Liver (tissue), 9 donors: ENCODE measurements around the gene DLAT. TPM values are rescaled to one million over a fixed set of nuclear protein-coding genes. Genes with fewer than 3 reads are reported as not detected.

Source experiments
- DNase-seq: peaks from one replicate; pipeline ENCODE4 v3.0.0-alpha.2; 2017; ENCODE audit warnings: low spot score
- H3K27ac ChIP-seq, 2 donors: one replicate each; pipeline ENCODE4 v1.7.0; 2013; ENCODE audit warnings: inconsistent platforms in 2 of 2, low read length in 2 of 2, control low read depth in 1 of 2, low read depth in 1 of 2, mild to moderate bottlenecking in 1 of 2
- H3K27me3 ChIP-seq, 4 donors: one replicate each; pipeline versions ENCODE4 v1.6.1 to v1.7.0; 2013; ENCODE audit warnings: low read length in 3 of 4, inconsistent platforms in 1 of 4, mild to moderate bottlenecking in 1 of 4, moderate library complexity in 1 of 4; ENCODE audit not compliant: control insufficient read depth in 4 of 4, insufficient read depth in 4 of 4
- H3K36me3 ChIP-seq, 4 donors: one replicate each; pipeline versions ENCODE4 v1.6.1 to v1.7.0; 2013; ENCODE audit warnings: low read length in 3 of 4, mild to moderate bottlenecking in 3 of 4, low read depth in 1 of 4, moderate library complexity in 1 of 4; ENCODE audit not compliant: control insufficient read depth in 4 of 4, insufficient read depth in 3 of 4
- H3K4me1 ChIP-seq, 4 donors: one replicate each; pipeline versions ENCODE4 v1.6.1 to v1.7.0; 2013; ENCODE audit warnings: low read length in 3 of 4, mild to moderate bottlenecking in 3 of 4, moderate library complexity in 1 of 4; ENCODE audit not compliant: control insufficient read depth in 4 of 4, insufficient read depth in 4 of 4
- H3K4me3 ChIP-seq, 3 donors: one replicate each; pipeline versions ENCODE4 v1.6.1 to v1.7.0; 2013; ENCODE audit warnings: low read length in 3 of 3, control low read depth in 1 of 3, low read depth in 1 of 3, mild to moderate bottlenecking in 1 of 3
- H3K9ac ChIP-seq, 2 donors: one replicate each; pipeline ENCODE4 v1.7.0; 2013; ENCODE audit warnings: low read length in 2 of 2, mild to moderate bottlenecking in 2 of 2, moderate library complexity in 2 of 2, control low read depth in 1 of 2, low read depth in 1 of 2
- H3K9me3 ChIP-seq, 4 donors: one replicate each; pipeline versions ENCODE4 v1.6.1 to v1.7.0; 2013; ENCODE audit warnings: low read length in 3 of 4; ENCODE audit not compliant: control insufficient read depth in 4 of 4
- EGR1 ChIP-seq, 2 donors: IDR thresholded peaks; 2 replicates each; pipeline ENCODE4 v1.6.1; 2016 to 2018; ENCODE audit warnings: antibody characterized with exemption in 2 of 2, low read depth in 2 of 2
- FOXA1 ChIP-seq: IDR thresholded peaks from 2 replicates; pipeline ENCODE4 v1.6.1; 2016; ENCODE audit warnings: antibody characterized with exemption
- FOXA2 ChIP-seq: IDR thresholded peaks from 2 replicates; pipeline ENCODE4 v1.6.1; 2016; ENCODE audit warnings: antibody characterized with exemption
- GABPA ChIP-seq, 2 donors: IDR thresholded peaks in 1 of 2; conservative IDR thresholded peaks in 1 of 2; 2 replicates each; pipeline ENCODE4 v1.6.1; 2016; ENCODE audit warnings: antibody characterized with exemption in 2 of 2, mild to moderate bottlenecking in 1 of 2, moderate library complexity in 1 of 2
- HNF4A ChIP-seq, 2 donors: conservative IDR thresholded peaks; 2 replicates each; pipeline ENCODE4 v1.6.1; 2016; ENCODE audit warnings: antibody characterized with exemption in 2 of 2, mild to moderate bottlenecking in 2 of 2
- HNF4G ChIP-seq: IDR thresholded peaks from 2 replicates; pipeline ENCODE4 v1.6.1; 2016; ENCODE audit warnings: antibody characterized with exemption
- JUND ChIP-seq, 2 donors: IDR thresholded peaks; 2 replicates each; pipeline ENCODE4 v1.6.1; 2016; ENCODE audit warnings: antibody characterized with exemption in 2 of 2
- NR2F2 ChIP-seq: IDR thresholded peaks from 2 replicates; pipeline ENCODE4 v1.6.1; 2016; ENCODE audit warnings: antibody characterized with exemption
- RAD21 ChIP-seq, 2 donors: IDR thresholded peaks; 2 replicates each; pipeline ENCODE4 v1.6.1; 2016; ENCODE audit warnings: antibody characterized with exemption in 2 of 2, mild to moderate bottlenecking in 2 of 2
- RXRA ChIP-seq, 2 donors: IDR thresholded peaks; 2 replicates each; pipeline ENCODE4 v1.6.1; 2017 to 2018; ENCODE audit warnings: antibody characterized with exemption in 2 of 2, mild to moderate bottlenecking in 1 of 2
- SP1 ChIP-seq: IDR thresholded peaks from 2 replicates; pipeline ENCODE4 v1.6.1; 2018; ENCODE audit warnings: antibody characterized with exemption, mild to moderate bottlenecking
- TAF1 ChIP-seq: conservative IDR thresholded peaks from 2 replicates; pipeline ENCODE4 v1.6.1; 2016; ENCODE audit warnings: antibody characterized with exemption, mild to moderate bottlenecking
- YY1 ChIP-seq: IDR thresholded peaks from 2 replicates; pipeline ENCODE4 v1.6.1; 2016; ENCODE audit warnings: antibody characterized with exemption, mild to moderate bottlenecking
- WGBS: extraction: QIAGEN DNeasy Blood & Tissue Kit; methylation state at CpG from one replicate; pipeline ENCODE4 v1.1.7; 2013; 5-methylcytosine and 5-hydroxymethylcytosine counted together
- polyA plus RNA-seq, 2 donors: library from polyadenylated mRNA; stranded (reverse) in 1 of 2; unstranded in 1 of 2; fragments of 200-250 nt in 1 of 2; fragments of >200 nt in 1 of 2; fragmentation: Nextera tagmentation in 1 of 2; extraction: Ambion mirVana in 1 of 2; gene quantifications; one replicate each; pipeline versions ENCODE4 v1.2.1 to v1.2.3, GENCODE V29; 2013 to 2015
- total RNA-seq, 2 donors: library from RNA; depleted of rRNA; stranded (reverse); fragments of >200 nt; gene quantifications; one replicate each; pipeline ENCODE4 v1.2.3, GENCODE V29; 2014
- TF ChIP-seq, protein P1 (sequence below): IDR thresholded peaks from 2 replicates; pipeline ENCODE4 v1.6.1; 2016; ENCODE audit warnings: antibody characterized with exemption, mild to moderate bottlenecking
- TF ChIP-seq, protein P2 (sequence below): IDR thresholded peaks from 2 replicates; pipeline ENCODE4 v1.6.1; 2016; ENCODE audit warnings: antibody characterized with exemption
- TF ChIP-seq, protein P3 (sequence below): IDR thresholded peaks from 2 replicates; pipeline ENCODE4 v1.6.1; 2016; ENCODE audit warnings: antibody characterized with exemption
- TF ChIP-seq, protein P4 (sequence below): IDR thresholded peaks from 2 replicates; pipeline ENCODE4 v1.6.1; 2016; ENCODE audit warnings: antibody characterized with exemption
- TF ChIP-seq, protein P5 (sequence below): fragments of 150-350 bp; IDR thresholded peaks from 2 replicates; pipeline ENCODE4 v1.5.1; 2017; ENCODE audit warnings: improper control_type of control experiment, low read depth, low read length; ENCODE audit not compliant: missing input control
- donor health status: healthy.
- donor health status: healthy.
- donor health status: healthy.
- donor health status: healthy.
- donor health status: healthy.

DLAT gene
- total and polyA plus RNA-seq, 4 donors = 8.8 to 16.3 (median 13.2) TPM

DNA sequence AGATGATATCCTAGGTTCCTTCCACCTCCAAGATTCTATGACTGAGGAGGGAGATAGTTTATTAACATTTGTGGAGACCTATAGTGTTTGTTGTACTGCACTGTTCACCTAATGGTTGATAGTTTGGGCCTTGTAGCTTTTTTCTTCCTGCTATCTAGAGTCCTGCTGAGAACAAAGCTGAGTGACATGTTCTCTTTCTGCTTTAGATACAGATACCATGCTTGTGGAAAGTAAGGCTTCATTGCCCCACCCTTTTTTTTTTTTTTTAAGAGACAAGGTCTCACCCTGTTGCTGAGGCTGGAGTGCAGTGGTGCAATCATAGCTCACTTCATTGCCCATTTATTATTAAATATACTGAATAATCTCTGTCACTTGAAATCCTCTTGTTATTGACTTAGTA, 12.3 kb downstream of the DLAT start:
- H3K27me3 ChIP-seq = no peaks in the 10 kb centered on the region

DNA sequence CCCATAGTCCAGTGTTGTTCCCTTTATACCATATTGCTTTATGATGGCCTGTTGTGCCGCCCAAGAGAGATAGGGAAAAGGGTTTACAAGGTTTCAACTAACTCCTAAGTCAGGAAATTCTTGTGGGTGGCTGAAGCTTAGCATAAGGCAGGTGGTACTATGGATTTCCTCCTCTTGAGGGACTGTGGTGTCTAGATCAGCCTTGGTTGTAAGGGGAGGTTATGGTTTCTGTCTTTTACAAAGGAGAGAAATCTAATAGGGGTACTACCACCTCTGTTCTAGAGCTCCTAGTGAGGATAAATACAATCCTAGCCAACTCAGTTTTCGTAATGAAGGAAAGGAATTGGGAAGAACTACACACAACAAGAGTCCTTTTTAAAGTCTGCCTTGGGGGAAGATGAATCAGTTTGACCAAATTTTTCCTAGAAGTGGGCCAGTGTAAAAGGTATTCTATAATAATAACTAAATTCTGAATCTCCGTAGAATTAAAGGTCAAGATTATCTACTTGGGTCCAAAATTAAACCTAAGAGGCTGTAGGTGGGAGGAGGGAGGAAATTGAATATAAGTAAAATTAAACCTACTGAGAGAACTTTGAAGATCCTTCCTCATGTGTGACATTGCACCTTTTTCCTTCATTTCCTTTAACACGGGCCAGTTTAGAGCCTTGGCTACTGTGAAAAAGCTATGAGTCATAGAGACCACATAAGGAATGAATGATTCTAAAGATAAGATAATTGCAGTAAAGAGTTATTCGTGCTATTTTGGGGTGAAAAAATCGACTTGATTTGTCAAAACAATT, 17.2 kb downstream of the DLAT start:
- Histone ChIP-seq H3K9me3 (no peaks in the 10 kb centered on the region), H3K4me3 (no peak overlapping the region), H3K27ac (no peak overlapping the region), H3K9ac (no peak overlapping the region), H3K27me3 (no peaks in the 10 kb centered on the region), H3K36me3 (peaks cover 0 to 51% (median 30%) of the 10 kb centered on the region in 4 donors), H3K4me1 (no peaks in the 10 kb centered on the region)
- 74% methylated on average over 6 of the region's 6 CpGs for WGBS
- DNase-seq = no peak
- TF ChIP-seq RXRA (IDR thresholded peaks at IDR 0.05) = no peak
- TF ChIP-seq FOXA2 = no peak
- no peak for TF ChIP-seq HNF4G
- no peak for TF ChIP-seq NR2F2
- no peak for TF ChIP-seq YY1
- TF ChIP-seq, protein P1, sequence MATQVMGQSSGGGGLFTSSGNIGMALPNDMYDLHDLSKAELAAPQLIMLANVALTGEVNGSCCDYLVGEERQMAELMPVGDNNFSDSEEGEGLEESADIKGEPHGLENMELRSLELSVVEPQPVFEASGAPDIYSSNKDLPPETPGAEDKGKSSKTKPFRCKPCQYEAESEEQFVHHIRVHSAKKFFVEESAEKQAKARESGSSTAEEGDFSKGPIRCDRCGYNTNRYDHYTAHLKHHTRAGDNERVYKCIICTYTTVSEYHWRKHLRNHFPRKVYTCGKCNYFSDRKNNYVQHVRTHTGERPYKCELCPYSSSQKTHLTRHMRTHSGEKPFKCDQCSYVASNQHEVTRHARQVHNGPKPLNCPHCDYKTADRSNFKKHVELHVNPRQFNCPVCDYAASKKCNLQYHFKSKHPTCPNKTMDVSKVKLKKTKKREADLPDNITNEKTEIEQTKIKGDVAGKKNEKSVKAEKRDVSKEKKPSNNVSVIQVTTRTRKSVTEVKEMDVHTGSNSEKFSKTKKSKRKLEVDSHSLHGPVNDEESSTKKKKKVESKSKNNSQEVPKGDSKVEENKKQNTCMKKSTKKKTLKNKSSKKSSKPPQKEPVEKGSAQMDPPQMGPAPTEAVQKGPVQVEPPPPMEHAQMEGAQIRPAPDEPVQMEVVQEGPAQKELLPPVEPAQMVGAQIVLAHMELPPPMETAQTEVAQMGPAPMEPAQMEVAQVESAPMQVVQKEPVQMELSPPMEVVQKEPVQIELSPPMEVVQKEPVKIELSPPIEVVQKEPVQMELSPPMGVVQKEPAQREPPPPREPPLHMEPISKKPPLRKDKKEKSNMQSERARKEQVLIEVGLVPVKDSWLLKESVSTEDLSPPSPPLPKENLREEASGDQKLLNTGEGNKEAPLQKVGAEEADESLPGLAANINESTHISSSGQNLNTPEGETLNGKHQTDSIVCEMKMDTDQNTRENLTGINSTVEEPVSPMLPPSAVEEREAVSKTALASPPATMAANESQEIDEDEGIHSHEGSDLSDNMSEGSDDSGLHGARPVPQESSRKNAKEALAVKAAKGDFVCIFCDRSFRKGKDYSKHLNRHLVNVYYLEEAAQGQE = no peak
- no peak for TF ChIP-seq FOXA1
- no peak for TF ChIP-seq JUND (IDR thresholded peaks at IDR 0.05)
- TF ChIP-seq SP1 = no peak
- TF ChIP-seq RAD21 (IDR thresholded peaks at IDR 0.05) = no peak
- TF ChIP-seq, protein P2, sequence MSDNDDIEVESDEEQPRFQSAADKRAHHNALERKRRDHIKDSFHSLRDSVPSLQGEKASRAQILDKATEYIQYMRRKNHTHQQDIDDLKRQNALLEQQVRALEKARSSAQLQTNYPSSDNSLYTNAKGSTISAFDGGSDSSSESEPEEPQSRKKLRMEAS = no peak
- no peak for TF ChIP-seq GABPA (IDR thresholded peaks at IDR 0.05 in 1 of 2, conservative IDR thresholded peaks at IDR 0.05 in 1 of 2)
- TF ChIP-seq, protein P3, sequence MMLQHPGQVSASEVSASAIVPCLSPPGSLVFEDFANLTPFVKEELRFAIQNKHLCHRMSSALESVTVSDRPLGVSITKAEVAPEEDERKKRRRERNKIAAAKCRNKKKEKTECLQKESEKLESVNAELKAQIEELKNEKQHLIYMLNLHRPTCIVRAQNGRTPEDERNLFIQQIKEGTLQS = no peak
- no peak for TF ChIP-seq EGR1 (IDR thresholded peaks at IDR 0.05; ENCODE audit: low read depth in 2 of 2)
- TF ChIP-seq, protein P4, sequence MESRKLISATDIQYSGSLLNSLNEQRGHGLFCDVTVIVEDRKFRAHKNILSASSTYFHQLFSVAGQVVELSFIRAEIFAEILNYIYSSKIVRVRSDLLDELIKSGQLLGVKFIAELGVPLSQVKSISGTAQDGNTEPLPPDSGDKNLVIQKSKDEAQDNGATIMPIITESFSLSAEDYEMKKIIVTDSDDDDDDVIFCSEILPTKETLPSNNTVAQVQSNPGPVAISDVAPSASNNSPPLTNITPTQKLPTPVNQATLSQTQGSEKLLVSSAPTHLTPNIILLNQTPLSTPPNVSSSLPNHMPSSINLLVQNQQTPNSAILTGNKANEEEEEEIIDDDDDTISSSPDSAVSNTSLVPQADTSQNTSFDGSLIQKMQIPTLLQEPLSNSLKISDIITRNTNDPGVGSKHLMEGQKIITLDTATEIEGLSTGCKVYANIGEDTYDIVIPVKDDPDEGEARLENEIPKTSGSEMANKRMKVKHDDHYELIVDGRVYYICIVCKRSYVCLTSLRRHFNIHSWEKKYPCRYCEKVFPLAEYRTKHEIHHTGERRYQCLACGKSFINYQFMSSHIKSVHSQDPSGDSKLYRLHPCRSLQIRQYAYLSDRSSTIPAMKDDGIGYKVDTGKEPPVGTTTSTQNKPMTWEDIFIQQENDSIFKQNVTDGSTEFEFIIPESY = no peak
- TF ChIP-seq, protein P5, sequence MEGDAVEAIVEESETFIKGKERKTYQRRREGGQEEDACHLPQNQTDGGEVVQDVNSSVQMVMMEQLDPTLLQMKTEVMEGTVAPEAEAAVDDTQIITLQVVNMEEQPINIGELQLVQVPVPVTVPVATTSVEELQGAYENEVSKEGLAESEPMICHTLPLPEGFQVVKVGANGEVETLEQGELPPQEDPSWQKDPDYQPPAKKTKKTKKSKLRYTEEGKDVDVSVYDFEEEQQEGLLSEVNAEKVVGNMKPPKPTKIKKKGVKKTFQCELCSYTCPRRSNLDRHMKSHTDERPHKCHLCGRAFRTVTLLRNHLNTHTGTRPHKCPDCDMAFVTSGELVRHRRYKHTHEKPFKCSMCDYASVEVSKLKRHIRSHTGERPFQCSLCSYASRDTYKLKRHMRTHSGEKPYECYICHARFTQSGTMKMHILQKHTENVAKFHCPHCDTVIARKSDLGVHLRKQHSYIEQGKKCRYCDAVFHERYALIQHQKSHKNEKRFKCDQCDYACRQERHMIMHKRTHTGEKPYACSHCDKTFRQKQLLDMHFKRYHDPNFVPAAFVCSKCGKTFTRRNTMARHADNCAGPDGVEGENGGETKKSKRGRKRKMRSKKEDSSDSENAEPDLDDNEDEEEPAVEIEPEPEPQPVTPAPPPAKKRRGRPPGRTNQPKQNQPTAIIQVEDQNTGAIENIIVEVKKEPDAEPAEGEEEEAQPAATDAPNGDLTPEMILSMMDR = no peak
- no peak for TF ChIP-seq TAF1
- no peak for TF ChIP-seq HNF4A (conservative IDR thresholded peaks at IDR 0.05)

More for the DNA sequence above, 12.3 kb downstream of the DLAT start:
- no peaks in the 10 kb centered on the region for H3K9me3 ChIP-seq
- no peak overlapping the region for H3K4me3 ChIP-seq
- no peak overlapping the region for H3K27ac ChIP-seq
- H3K9ac ChIP-seq = no peak overlapping the region
- no peak for DNase-seq
- no peaks in the 10 kb centered on the region for H3K4me1 ChIP-seq
- peaks cover 1 to 43% (median 26%) of the 10 kb centered on the region in 4 donors for H3K36me3 ChIP-seq
- TF ChIP-seq, protein P3 = no peak
- TF ChIP-seq, protein P5 = no peak
- no peak for TF ChIP-seq FOXA1
